Measurements from ENCODE around the gene FAM107B. TPM values are rescaled to one million over a fixed set of nuclear protein-coding genes. Genes with fewer than 3 reads are reported as not detected.

Gene FAM107B
- total and polyA plus RNA-seq, 4 donors = 38.4 to 85.4 (median 68.9) TPM

DNA sequence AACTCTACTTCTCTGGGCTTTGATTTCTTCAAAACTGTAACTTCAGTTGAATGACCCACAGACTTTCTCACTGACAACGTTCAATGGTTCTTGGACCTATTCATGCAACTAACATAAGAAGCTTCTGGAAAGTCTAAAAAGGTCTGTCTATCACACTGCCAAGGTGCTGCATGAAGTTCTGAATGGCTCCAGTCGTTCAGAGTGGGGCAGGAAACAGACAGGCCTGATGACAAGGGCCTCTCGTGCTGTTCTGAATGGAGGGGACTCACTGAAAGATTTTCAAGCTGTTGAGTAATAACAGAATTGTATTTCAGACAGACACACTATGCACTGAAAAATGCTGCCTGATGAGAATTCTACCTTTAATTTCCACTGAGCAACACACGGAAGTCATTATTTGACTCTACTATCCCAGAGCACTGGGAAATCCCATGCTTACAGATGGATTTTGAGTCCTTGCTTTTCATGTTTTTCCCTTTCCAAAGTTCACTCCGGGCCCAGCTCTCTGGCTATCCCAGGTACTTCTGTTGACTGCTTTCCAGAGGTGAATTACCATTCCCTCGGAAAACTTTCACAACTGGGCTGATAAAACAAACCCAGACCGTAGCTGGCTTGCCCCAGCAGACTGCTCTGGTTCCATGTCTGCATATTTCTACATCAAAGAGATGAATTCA is 239.1 kb downstream of the FAM107B start:
- Histone ChIP-seq H3K27ac (ENCODE audit: low read depth in 1 of 2, low read length in 1 of 2) (no peak overlapping the region), H3K27me3 (ENCODE audit: control insufficient read depth in 3 of 3, insufficient read depth in 3 of 3, low read length in 2 of 3) (no peaks in the 10 kb centered on the region), H3K9me3 (ENCODE audit: control insufficient read depth in 4 of 4, insufficient read depth in 3 of 4, low read length in 3 of 4) (no peaks in the 10 kb centered on the region), H3K9ac (ENCODE audit: insufficient read depth in 1 of 2, low read length in 2 of 2) (no peak overlapping the region), H3K4me3 (no peak overlapping the region), H3K36me3 (ENCODE audit: control insufficient read depth in 4 of 4, insufficient read depth in 4 of 4, low read length in 4 of 4) (peaks cover 0 to 7% (median 2%) of the 10 kb centered on the region in 4 donors), H3K4me1 (ENCODE audit: control insufficient read depth in 5 of 5, insufficient read depth in 5 of 5, low read length in 5 of 5) (peaks cover 0 to 26% (median 6%) of the 10 kb centered on the region in 5 donors)
- DNase-seq (no peak), ATAC-seq (ENCODE audit: insufficient read depth, low FRiP score) (no peak)
- no peak for TF ChIP-seq CTCF (IDR thresholded peaks at IDR 0.05; ENCODE audit: control extremely low read depth, extremely low read depth)
- WGBS, 2 donors = 68 to 77% methylated on average over 7 of the region's 7 CpGs

DNA sequence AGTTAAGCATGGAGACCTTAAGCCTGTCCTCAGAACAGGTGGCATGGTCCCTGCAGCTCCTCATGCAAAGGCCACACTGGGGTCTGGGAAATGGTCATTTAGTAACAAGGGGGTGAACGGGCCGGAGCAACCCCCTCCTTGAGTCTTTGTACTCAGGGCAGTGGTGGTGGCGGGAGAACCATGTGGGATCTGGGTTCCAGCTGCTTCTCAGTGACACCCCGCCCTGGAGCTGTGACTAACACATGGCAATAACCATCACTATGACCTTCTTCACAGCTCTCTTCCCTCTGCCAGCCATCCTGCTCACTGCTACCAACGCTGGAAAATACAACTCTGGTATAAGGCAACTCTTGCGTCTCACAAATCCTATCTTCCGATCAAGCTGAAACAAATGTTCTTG is 240.5 kb downstream of the FAM107B start:
- DNase-seq (no peak), ATAC-seq (ENCODE audit: insufficient read depth, low FRiP score) (no peak)
- 92 to 94% methylated on average over 7 of the region's 7 CpGs for WGBS, 2 donors
- Histone ChIP-seq H3K9ac (ENCODE audit: insufficient read depth in 1 of 2, low read length in 2 of 2) (no peak overlapping the region), H3K4me3 (no peak overlapping the region), H3K27ac (ENCODE audit: low read depth in 1 of 2, low read length in 1 of 2) (no peak overlapping the region), H3K36me3 (ENCODE audit: control insufficient read depth in 4 of 4, insufficient read depth in 4 of 4, low read length in 4 of 4) (peaks cover 0 to 8% (median 6%) of the 10 kb centered on the region in 4 donors), H3K9me3 (ENCODE audit: control insufficient read depth in 4 of 4, insufficient read depth in 3 of 4, low read length in 3 of 4) (no peaks in the 10 kb centered on the region), H3K27me3 (ENCODE audit: control insufficient read depth in 3 of 3, insufficient read depth in 3 of 3, low read length in 2 of 3) (no peaks in the 10 kb centered on the region), H3K4me1 (ENCODE audit: control insufficient read depth in 5 of 5, insufficient read depth in 5 of 5, low read length in 5 of 5) (peaks cover 0 to 13% (median 2%) of the 10 kb centered on the region in 5 donors)
- no peak for TF ChIP-seq CTCF (IDR thresholded peaks at IDR 0.05; ENCODE audit: control extremely low read depth, extremely low read depth)

DNA sequence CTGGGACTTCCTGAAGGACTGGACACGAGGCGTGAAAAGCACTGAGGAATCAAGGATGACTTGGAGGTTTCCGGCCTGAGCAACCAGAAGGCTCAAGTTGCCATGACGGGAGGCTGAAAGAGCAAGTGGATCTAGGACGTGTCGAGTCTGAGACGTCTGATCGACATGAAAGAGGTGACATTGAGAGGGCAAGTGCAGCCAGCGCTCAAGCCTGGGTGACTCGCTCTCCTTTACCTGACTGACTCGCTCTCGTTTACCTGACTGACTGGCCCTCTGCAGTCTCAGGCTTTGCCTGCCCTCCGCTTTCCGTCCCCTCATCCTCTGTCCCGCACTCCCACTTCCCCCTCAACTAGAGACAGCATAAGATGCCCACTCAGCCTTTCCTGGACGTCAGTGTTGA is 241.4 kb downstream of the FAM107B start:
- H3K27ac ChIP-seq (ENCODE audit: low read depth in 1 of 2, low read length in 1 of 2) = no peak overlapping the region
- WGBS, 2 donors = 89 to 94% methylated on average over 16 of the region's 16 CpGs
- no peak for TF ChIP-seq CTCF (IDR thresholded peaks at IDR 0.05; ENCODE audit: control extremely low read depth, extremely low read depth)
- no peak overlapping the region for H3K4me3 ChIP-seq
- DNase-seq = no peak
- peaks cover 0 to 13% (median 11%) of the 10 kb centered on the region in 4 donors for H3K36me3 ChIP-seq (ENCODE audit: control insufficient read depth in 4 of 4, insufficient read depth in 4 of 4, low read length in 4 of 4)
- H3K27me3 ChIP-seq (ENCODE audit: control insufficient read depth in 3 of 3, insufficient read depth in 3 of 3, low read length in 2 of 3) = no peaks in the 10 kb centered on the region
- H3K4me1 ChIP-seq (ENCODE audit: control insufficient read depth in 5 of 5, insufficient read depth in 5 of 5, low read length in 5 of 5) = peaks cover 0 to 9% (median 2%) of the 10 kb centered on the region in 5 donors
- no peak for ATAC-seq (ENCODE audit: insufficient read depth, low FRiP score)
- H3K9me3 ChIP-seq (ENCODE audit: control insufficient read depth in 4 of 4, insufficient read depth in 3 of 4, low read length in 3 of 4) = no peaks in the 10 kb centered on the region
- H3K9ac ChIP-seq (ENCODE audit: insufficient read depth in 1 of 2, low read length in 2 of 2) = no peak overlapping the region

Measured in lung (tissue), 12 donors.